Astrocyte (in vitro differentiated cells and primary cell): ENCODE results near the gene COA5. TPM values are rescaled to one million over a fixed set of nuclear protein-coding genes. Genes with fewer than 3 reads are reported as not detected.

ENCODE experiments used
- DNase-seq: peaks from one replicate; pipeline ENCODE4 v3.0.0-alpha.2; 2010; ENCODE audit warnings: low read depth
- FAIRE-seq: peaks from 2 replicates; lab custom pipeline; 2011; peaks lifted over from hg19 to GRCh38; lab: Jason Lieb, UNC
- H2AFZ ChIP-seq: 2 replicates; pipeline ENCODE4 v1.6.0; 2012; ENCODE audit warnings: low read depth, low read length, inconsistent platforms
- H3K27ac ChIP-seq: 2 replicates; pipeline ENCODE4 v1.5.1; 2011; ENCODE audit warnings: low read depth, low read length, inconsistent platforms
- H3K27me3 ChIP-seq: 2 replicates; pipeline ENCODE4 v1.6.0; 2011; ENCODE audit warnings: low read length, inconsistent platforms; ENCODE audit not compliant: insufficient read depth
- H3K36me3 ChIP-seq: 2 replicates; pipeline ENCODE4 v1.5.1; 2011; ENCODE audit warnings: low read length, inconsistent platforms; ENCODE audit not compliant: insufficient read depth
- H3K4me1 ChIP-seq: 2 replicates; pipeline ENCODE4 v1.5.1; 2011; ENCODE audit warnings: low read length, inconsistent platforms; ENCODE audit not compliant: insufficient read depth
- H3K4me2 ChIP-seq: 2 replicates; pipeline ENCODE4 v1.6.0; 2012; ENCODE audit warnings: low read length, inconsistent platforms
- H3K4me3 ChIP-seq: 2 replicates; pipeline ENCODE4 v1.5.1; 2011; ENCODE audit warnings: low read depth, mild to moderate bottlenecking, low read length, inconsistent platforms; ENCODE audit not compliant: insufficient read depth
- H3K79me2 ChIP-seq: 2 replicates; pipeline ENCODE4 v1.6.0; 2012; ENCODE audit warnings: mild to moderate bottlenecking, low read length, inconsistent platforms; ENCODE audit not compliant: insufficient read depth
- H3K9ac ChIP-seq: 2 replicates; pipeline ENCODE4 v1.6.0; 2012; ENCODE audit warnings: mild to moderate bottlenecking, low read length, inconsistent platforms
- H3K9me3 ChIP-seq: 2 replicates; pipeline ENCODE4 v1.5.1; 2012; ENCODE audit warnings: low read depth, mild to moderate bottlenecking, low read length, inconsistent platforms; ENCODE audit not compliant: insufficient read depth
- H4K20me1 ChIP-seq: 2 replicates; pipeline ENCODE4 v1.6.0; 2012; ENCODE audit warnings: low read length, inconsistent platforms; ENCODE audit not compliant: insufficient read depth
- H3K27ac Mint-ChIP-seq: one replicate; pipeline ENCODE4 v1.8.0; 2021; ENCODE audit warnings: mild to moderate bottlenecking, mixed read lengths; ENCODE audit not compliant: unreplicated experiment
- H3K27me3 Mint-ChIP-seq: one replicate; pipeline ENCODE4 v1.8.0; 2021; ENCODE audit warnings: low read depth, mixed read lengths; ENCODE audit not compliant: unreplicated experiment
- H3K36me3 Mint-ChIP-seq: one replicate; pipeline ENCODE4 v1.8.0; 2021; ENCODE audit warnings: low read depth, mixed read lengths; ENCODE audit not compliant: unreplicated experiment
- H3K4me1 Mint-ChIP-seq: one replicate; pipeline ENCODE4 v1.8.0; 2021; ENCODE audit warnings: low read depth, mixed read lengths; ENCODE audit not compliant: unreplicated experiment
- H3K4me3 Mint-ChIP-seq: one replicate; pipeline ENCODE4 v1.8.0; 2021; ENCODE audit warnings: mild to moderate bottlenecking, moderate library complexity, mixed read lengths; ENCODE audit not compliant: unreplicated experiment
- H3K9me3 Mint-ChIP-seq: one replicate; pipeline ENCODE4 v1.8.0; 2021; ENCODE audit warnings: mild to moderate bottlenecking, mixed read lengths; ENCODE audit not compliant: unreplicated experiment
- EZH2 ChIP-seq: IDR thresholded peaks from 2 replicates; pipeline ENCODE4 v1.6.1; 2012; ENCODE audit warnings: mild to moderate bottlenecking, low read length, inconsistent platforms; ENCODE audit not compliant: insufficient read depth
- total RNA-seq: library from RNA; stranded (reverse); gene quantifications from 2 replicates; pipeline ENCODE4 v1.2.1, GENCODE V29; 2021
- TF ChIP-seq, protein P1 (sequence below): IDR thresholded peaks from 2 replicates; pipeline ENCODE4 v1.5.1; 2011; ENCODE audit warnings: low read depth, mild to moderate bottlenecking, inconsistent platforms, low read length, moderate library complexity; ENCODE audit not compliant: insufficient read depth

Gene COA5
- total RNA-seq, 1 donor from 2014 or later, result 19.8 TPM

DNA sequence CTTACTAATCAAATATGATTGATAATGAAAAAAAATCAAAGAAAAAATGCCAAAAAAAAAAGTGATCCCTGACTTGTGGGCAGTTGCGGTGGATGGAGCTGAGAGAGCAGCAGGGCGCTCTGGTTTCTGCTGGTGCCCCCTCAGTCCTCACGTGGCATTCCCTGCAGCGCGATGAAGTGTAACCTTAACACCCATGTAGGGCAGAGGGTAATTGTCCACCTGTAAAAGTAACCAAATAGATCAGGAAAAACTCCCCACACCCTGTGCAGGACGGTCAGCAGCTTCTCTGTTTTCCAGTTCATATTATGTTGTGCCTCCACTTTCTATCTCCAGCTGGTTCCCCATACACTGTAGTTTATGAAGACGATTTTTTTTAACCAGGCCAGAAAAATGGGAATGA, 25.0 kb downstream of the COA5 start:
- no peaks in the 10 kb centered on the region for H3K4me1 Mint-ChIP-seq
- FAIRE-seq, result no peak

DNA sequence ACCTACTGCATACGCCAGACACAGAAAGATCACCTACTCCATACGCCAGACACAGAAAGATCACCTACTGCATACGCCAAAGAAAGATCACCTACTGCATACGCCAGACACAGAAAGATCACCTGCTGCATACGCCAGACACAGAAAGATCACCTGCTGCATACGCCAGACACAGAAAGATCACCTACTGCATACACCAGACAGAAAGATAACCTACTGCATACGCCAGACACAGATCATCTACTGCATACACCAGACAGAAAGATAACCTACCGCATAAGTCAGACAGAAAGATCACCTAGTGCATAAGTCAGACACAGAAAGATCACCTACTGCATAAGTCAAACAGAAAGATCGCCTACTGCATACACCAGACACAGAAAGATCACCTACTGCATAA, 25.8 kb downstream of the COA5 start:
- no peak overlapping the region for H3K9ac ChIP-seq
- H3K4me1 ChIP-seq, result no peaks in the 10 kb centered on the region
- no peak overlapping the region for H3K27ac Mint-ChIP-seq
- H3K79me2 ChIP-seq, result no peaks in the 10 kb centered on the region
- H3K9me3 ChIP-seq, result no peaks in the 10 kb centered on the region
- H3K36me3 ChIP-seq, result peaks cover 9% of the 10 kb centered on the region
- DNase-seq (no peak), FAIRE-seq (no peak)
- H3K4me3 Mint-ChIP-seq, result no peak overlapping the region
- no peak overlapping the region for H3K4me2 ChIP-seq
- H3K4me1 Mint-ChIP-seq, result no peaks in the 10 kb centered on the region
- H2AFZ ChIP-seq, result no peak overlapping the region
- no peak overlapping the region for H3K4me3 ChIP-seq
- no peaks in the 10 kb centered on the region for H3K9me3 Mint-ChIP-seq
- H3K27ac ChIP-seq, result no peak overlapping the region
- H3K27me3 Mint-ChIP-seq, result no peaks in the 10 kb centered on the region
- no peaks in the 10 kb centered on the region for H3K27me3 ChIP-seq
- no peaks in the 10 kb centered on the region for H4K20me1 ChIP-seq
- peaks cover 10% of the 10 kb centered on the region for H3K36me3 Mint-ChIP-seq
- TF ChIP-seq, protein P1, sequence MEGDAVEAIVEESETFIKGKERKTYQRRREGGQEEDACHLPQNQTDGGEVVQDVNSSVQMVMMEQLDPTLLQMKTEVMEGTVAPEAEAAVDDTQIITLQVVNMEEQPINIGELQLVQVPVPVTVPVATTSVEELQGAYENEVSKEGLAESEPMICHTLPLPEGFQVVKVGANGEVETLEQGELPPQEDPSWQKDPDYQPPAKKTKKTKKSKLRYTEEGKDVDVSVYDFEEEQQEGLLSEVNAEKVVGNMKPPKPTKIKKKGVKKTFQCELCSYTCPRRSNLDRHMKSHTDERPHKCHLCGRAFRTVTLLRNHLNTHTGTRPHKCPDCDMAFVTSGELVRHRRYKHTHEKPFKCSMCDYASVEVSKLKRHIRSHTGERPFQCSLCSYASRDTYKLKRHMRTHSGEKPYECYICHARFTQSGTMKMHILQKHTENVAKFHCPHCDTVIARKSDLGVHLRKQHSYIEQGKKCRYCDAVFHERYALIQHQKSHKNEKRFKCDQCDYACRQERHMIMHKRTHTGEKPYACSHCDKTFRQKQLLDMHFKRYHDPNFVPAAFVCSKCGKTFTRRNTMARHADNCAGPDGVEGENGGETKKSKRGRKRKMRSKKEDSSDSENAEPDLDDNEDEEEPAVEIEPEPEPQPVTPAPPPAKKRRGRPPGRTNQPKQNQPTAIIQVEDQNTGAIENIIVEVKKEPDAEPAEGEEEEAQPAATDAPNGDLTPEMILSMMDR, result no peak
- TF ChIP-seq EZH2, result no peak

More for the DNA sequence above, 25.0 kb downstream of the COA5 start:
- Histone ChIP-seq H3K9me3 (no peaks in the 10 kb centered on the region), H3K4me3 (no peak overlapping the region), H3K27ac (no peak overlapping the region), H3K9ac (no peak overlapping the region), H3K4me2 (no peak overlapping the region), H3K4me1 (no peaks in the 10 kb centered on the region), H3K36me3 (peaks cover 7% of the 10 kb centered on the region), H3K79me2 (no peaks in the 10 kb centered on the region), H4K20me1 (no peaks in the 10 kb centered on the region), H3K27me3 (no peaks in the 10 kb centered on the region), H2AFZ (no peak overlapping the region)
- H3K9me3 Mint-ChIP-seq, result no peaks in the 10 kb centered on the region
- TF ChIP-seq, protein P1, result no peak
- no peak for TF ChIP-seq EZH2
- DNase-seq, result no peak
- H3K4me3 Mint-ChIP-seq, result no peak overlapping the region
- H3K36me3 Mint-ChIP-seq, result peaks cover 8% of the 10 kb centered on the region
- no peaks in the 10 kb centered on the region for H3K27me3 Mint-ChIP-seq
- no peak overlapping the region for H3K27ac Mint-ChIP-seq

DNA sequence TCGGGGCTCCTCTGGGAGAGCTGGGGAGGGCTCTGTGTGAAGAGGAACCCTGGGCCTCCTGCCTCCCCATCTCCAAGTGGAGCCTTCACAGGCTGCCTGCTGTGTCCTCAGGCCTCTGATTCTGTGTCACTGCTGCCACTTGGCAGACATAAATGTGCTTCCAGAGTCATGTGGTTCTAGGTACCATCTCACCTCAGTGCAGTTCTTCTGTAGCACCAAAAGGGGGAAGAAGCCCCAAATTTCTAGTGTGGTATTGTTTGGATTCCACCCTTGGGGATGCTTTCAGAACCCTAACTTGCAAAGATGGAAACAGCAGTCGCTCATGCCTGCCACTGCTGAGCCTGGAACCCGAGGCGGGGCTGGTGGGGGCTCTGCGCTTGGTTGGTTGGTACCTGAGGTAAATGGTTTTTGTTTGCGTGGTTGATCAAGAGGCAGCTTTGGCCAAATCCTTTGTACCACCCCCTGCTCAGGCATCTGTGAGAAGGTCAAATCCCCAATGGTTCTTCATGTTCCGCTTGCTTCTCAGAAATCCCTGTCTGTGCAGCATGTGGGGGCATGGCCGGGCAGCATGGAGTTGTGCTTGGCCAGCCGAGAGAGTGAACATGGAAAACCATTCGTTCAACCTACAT, 27.5 kb downstream of the COA5 start:
- Histone ChIP-seq H2AFZ (no peak overlapping the region), H3K4me2 (no peak overlapping the region), H3K27me3 (no peaks in the 10 kb centered on the region), H4K20me1 (no peaks in the 10 kb centered on the region), H3K9ac (no peak overlapping the region), H3K79me2 (no peaks in the 10 kb centered on the region), H3K4me3 (no peak overlapping the region), H3K9me3 (no peaks in the 10 kb centered on the region), H3K27ac (no peak overlapping the region), H3K4me1 (no peaks in the 10 kb centered on the region), H3K36me3 (peaks cover 10% of the 10 kb centered on the region)
- Mint-ChIP-seq H3K27me3 (no peaks in the 10 kb centered on the region), H3K4me1 (no peaks in the 10 kb centered on the region), H3K4me3 (no peak overlapping the region), H3K27ac (no peak overlapping the region), H3K9me3 (no peaks in the 10 kb centered on the region), H3K36me3 (peaks cover 16% of the 10 kb centered on the region)
- no peak for DNase-seq
- TF ChIP-seq, protein P1, result no peak
- no peak for TF ChIP-seq EZH2
- FAIRE-seq, result no peak
